ENCODE data around the gene UGT3A1. TPM values are rescaled to one million over a fixed set of nuclear protein-coding genes. Genes with fewer than 3 reads are reported as not detected.
A peak's percentile ranks its signal among the peaks of the same experiment; 100 is the strongest.
"Not testable (repeated sequence)": the region's sequence is repeated elsewhere in the genome, so short reads cannot be mapped to it uniquely, and the experiment has no call there.

UGT3A1 gene
- not detected in 2 replicates for total RNA-seq
- long read RNA-seq, result 0 reads

GRCh38 chr5:35990941-35991611 is at the start of gene UGT3A1:
UGT3A1 (minus strand) TSS chr5:35991390; CDS start chr5:35991240, 150 bp downstream.
- no peak within 1 kb of the TSS for H3K4me3 Mint-ChIP-seq
- H3K27ac Mint-ChIP-seq (ENCODE audit: unreplicated experiment), result no peak within 1 kb of the TSS
- no peaks in the 10 kb centered on the region for H3K36me3 Mint-ChIP-seq (ENCODE audit: low read depth)
- H3K9me3 Mint-ChIP-seq, result no peaks in the 10 kb centered on the region
- TF ChIP-seq CTCF (conservative IDR thresholded peaks at IDR 0.05), result no peak
- DNase-seq (ENCODE audit: low read depth, low spot score), result peak; percentile 1
- peaks cover 72% of the 10 kb centered on the region for H3K27me3 Mint-ChIP-seq (ENCODE audit: low read depth)
- peaks cover 9% of the 10 kb centered on the region for H3K4me1 Mint-ChIP-seq

- Mint-ChIP-seq H3K4me1 (no peaks in the 10 kb centered on the region), H3K27me3 (ENCODE audit: low read depth) (no peaks in the 10 kb centered on the region), H3K36me3 (ENCODE audit: low read depth) (no peaks in the 10 kb centered on the region), H3K9me3 (peaks cover 2% of the 10 kb centered on the region), H3K4me3 (no peak overlapping the region), H3K27ac (ENCODE audit: unreplicated experiment) (no peak overlapping the region)
- TF ChIP-seq CTCF (conservative IDR thresholded peaks at IDR 0.05), result no peak
- DNase-seq (ENCODE audit: low read depth, low spot score), result no peak
Observed at GRCh38 chr5:36035696-36036095, 44.5 kb upstream of the UGT3A1 start.

- not testable (repeated sequence) for H3K4me1 Mint-ChIP-seq; H3K9me3 Mint-ChIP-seq; H3K27ac Mint-ChIP-seq (ENCODE audit: unreplicated experiment); H3K4me3 Mint-ChIP-seq; H3K36me3 Mint-ChIP-seq (ENCODE audit: low read depth); H3K27me3 Mint-ChIP-seq (ENCODE audit: low read depth); DNase-seq (ENCODE audit: low read depth, low spot score)
Observed at GRCh38 chr5:36034536-36035134, 43.4 kb upstream of the UGT3A1 start.

GRCh38 chr5:36033486-36033885 is 42.3 kb upstream of the UGT3A1 start:
- Mint-ChIP-seq H3K36me3 (ENCODE audit: low read depth) (no peaks in the 10 kb centered on the region), H3K27me3 (ENCODE audit: low read depth) (no peaks in the 10 kb centered on the region), H3K9me3 (peaks cover 2% of the 10 kb centered on the region), H3K4me1 (no peaks in the 10 kb centered on the region), H3K4me3 (no peak overlapping the region), H3K27ac (ENCODE audit: unreplicated experiment) (no peak overlapping the region)
- no peak for TF ChIP-seq CTCF (conservative IDR thresholded peaks at IDR 0.05)
- DNase-seq (ENCODE audit: low read depth, low spot score), result no peak

DNA sequence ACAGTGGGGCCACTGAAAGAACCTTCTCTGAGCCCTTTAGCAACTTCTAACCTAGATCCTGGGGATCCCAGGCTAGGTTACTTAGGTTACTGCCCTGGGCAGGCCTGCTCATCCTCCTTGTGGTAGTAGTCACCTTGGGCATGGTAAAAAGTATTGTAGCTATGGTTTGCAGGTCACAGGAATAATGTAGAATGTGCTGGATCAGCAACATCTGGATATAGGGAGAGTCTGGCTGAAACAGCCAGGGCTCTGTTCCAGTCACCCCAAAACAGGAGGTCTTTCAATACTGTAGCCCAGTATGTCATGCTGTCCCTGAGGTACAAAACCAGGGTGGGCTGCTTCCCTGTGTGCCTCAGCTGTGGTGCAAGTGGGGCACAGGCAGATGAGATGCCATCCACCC is 41.9 kb upstream of the UGT3A1 start:
- Mint-ChIP-seq H3K9me3 (peaks cover 2% of the 10 kb centered on the region), H3K27ac (ENCODE audit: unreplicated experiment) (no peak overlapping the region), H3K36me3 (ENCODE audit: low read depth) (no peaks in the 10 kb centered on the region), H3K27me3 (ENCODE audit: low read depth) (no peaks in the 10 kb centered on the region), H3K4me1 (no peaks in the 10 kb centered on the region), H3K4me3 (no peak overlapping the region)
- TF ChIP-seq CTCF (conservative IDR thresholded peaks at IDR 0.05), result no peak
- DNase-seq (ENCODE audit: low read depth, low spot score), result no peak

GRCh38 chr5:36031223-36031622 is 40.0 kb upstream of the UGT3A1 start:
- Mint-ChIP-seq H3K9me3 (peaks cover 10% of the 10 kb centered on the region), H3K4me1 (no peaks in the 10 kb centered on the region), H3K27ac (ENCODE audit: unreplicated experiment) (no peak overlapping the region), H3K4me3 (no peak overlapping the region), H3K27me3 (ENCODE audit: low read depth) (peaks cover 3% of the 10 kb centered on the region), H3K36me3 (ENCODE audit: low read depth) (peaks cover 3% of the 10 kb centered on the region)
- no peak for DNase-seq (ENCODE audit: low read depth, low spot score)
- no peak for TF ChIP-seq CTCF (conservative IDR thresholded peaks at IDR 0.05)
